ENCODE data around the gene PAPPA2. TPM values are rescaled to one million over a fixed set of nuclear protein-coding genes. Genes with fewer than 3 reads are reported as not detected.

Gene PAPPA2
- total and polyA plus RNA-seq, 9 of the 15 experiments (the other 6 are each of a cell fraction or from before 2014, with no cell fraction given): 0.01 to 0.15 (median 0.05) TPM; not detected in 2

GRCh38 chr1:176692988-176693696 is 230.2 kb downstream of the PAPPA2 start (continued):
- TF ChIP-seq SMAD4 (CRISPR knock-in tag; conservative IDR thresholded peaks at IDR 0.05): no peak
- no peak for TF ChIP-seq TCFL5 (CRISPR knock-in tag; conservative IDR thresholded peaks at IDR 0.05)
- no peak for TF ChIP-seq RFX5 (IDR thresholded peaks at IDR 0.05; ENCODE audit: low read depth, low read length)
- TF ChIP-seq RBM25 (IDR thresholded peaks at IDR 0.05; ENCODE audit: low read depth, low read length, severe bottlenecking): no peak
- TF ChIP-seq ZZZ3 (IDR thresholded peaks at IDR 0.05): no peak
- no peak for TF ChIP-seq CBFA2T2 (conservative IDR thresholded peaks at IDR 0.05)
- no peak for TF ChIP-seq C11orf30 (IDR thresholded peaks at IDR 0.05; ENCODE audit: low read depth)
- TF ChIP-seq ZBTB17 (CRISPR knock-in tag; IDR thresholded peaks at IDR 0.05): no peak
- no peak for TF ChIP-seq ZBTB8A (IDR thresholded peaks at IDR 0.05; ENCODE audit: partially characterized antibody)
- TF ChIP-seq TRIM25 (IDR thresholded peaks at IDR 0.05; ENCODE audit: borderline replicate concordance): no peak
